HFFc6 (cell line): ENCODE results near the gene LMBR1L. TPM values are rescaled to one million over a fixed set of nuclear protein-coding genes. Genes with fewer than 3 reads are reported as not detected.

Experiments used
- DNase-seq: peaks from one replicate; pipeline ENCODE4 v3.0.0-alpha.2; 2018
- H3K27ac Mint-ChIP-seq: 2 replicates; pipeline ENCODE4 v1.8.0; 2020; ENCODE audit warnings: mild to moderate bottlenecking, mixed read lengths
- H3K27me3 Mint-ChIP-seq: 2 replicates; pipeline ENCODE4 v1.8.0; 2021; ENCODE audit warnings: mild to moderate bottlenecking, moderate library complexity, mixed read lengths; ENCODE audit not compliant: insufficient read depth
- H3K36me3 Mint-ChIP-seq: 2 replicates; pipeline ENCODE4 v1.8.0; 2021; ENCODE audit warnings: low read depth, mixed read lengths
- H3K4me1 Mint-ChIP-seq: 2 replicates; pipeline ENCODE4 v1.8.0; 2020; ENCODE audit warnings: low read depth, mixed read lengths
- H3K4me3 Mint-ChIP-seq: 2 replicates; pipeline ENCODE4 v1.8.0; 2020; ENCODE audit warnings: mild to moderate bottlenecking, moderate library complexity, mixed read lengths
- H3K9me3 Mint-ChIP-seq: 2 replicates; pipeline ENCODE4 v1.8.0; 2020; ENCODE audit warnings: mild to moderate bottlenecking, mixed read lengths
- total RNA-seq, 6 experiments: library from RNA; stranded (reverse); fragmentation: NEBNext Ultra II Directional; extraction: Animal tissue kit (Norgen Biotek cat#: 25700); gene quantifications; 2 replicates in 1 of 6; 3 replicates in 5 of 6; pipeline ENCODE4 v1.2.3, GENCODE V29; 2021
- TF ChIP-seq, protein P1 (sequence below): fragments of 200-600 bp; sonication (generic); IDR thresholded peaks from 2 replicates; pipeline ENCODE4 v1.5.0; 2021; ENCODE audit warnings: antibody characterized with exemption, mild to moderate bottlenecking

Gene LMBR1L
- total RNA-seq, 6 experiments from 2014 or later = 23.0 to 31.0 (median 26.2) TPM

GRCh38 chr12:49093792-49094159, 16.9 kb downstream of the LMBR1L start:
- no peaks in the 10 kb centered on the region for H3K9me3 Mint-ChIP-seq
- peaks cover 33% of the 10 kb centered on the region for H3K4me1 Mint-ChIP-seq
- TF ChIP-seq, protein P1, sequence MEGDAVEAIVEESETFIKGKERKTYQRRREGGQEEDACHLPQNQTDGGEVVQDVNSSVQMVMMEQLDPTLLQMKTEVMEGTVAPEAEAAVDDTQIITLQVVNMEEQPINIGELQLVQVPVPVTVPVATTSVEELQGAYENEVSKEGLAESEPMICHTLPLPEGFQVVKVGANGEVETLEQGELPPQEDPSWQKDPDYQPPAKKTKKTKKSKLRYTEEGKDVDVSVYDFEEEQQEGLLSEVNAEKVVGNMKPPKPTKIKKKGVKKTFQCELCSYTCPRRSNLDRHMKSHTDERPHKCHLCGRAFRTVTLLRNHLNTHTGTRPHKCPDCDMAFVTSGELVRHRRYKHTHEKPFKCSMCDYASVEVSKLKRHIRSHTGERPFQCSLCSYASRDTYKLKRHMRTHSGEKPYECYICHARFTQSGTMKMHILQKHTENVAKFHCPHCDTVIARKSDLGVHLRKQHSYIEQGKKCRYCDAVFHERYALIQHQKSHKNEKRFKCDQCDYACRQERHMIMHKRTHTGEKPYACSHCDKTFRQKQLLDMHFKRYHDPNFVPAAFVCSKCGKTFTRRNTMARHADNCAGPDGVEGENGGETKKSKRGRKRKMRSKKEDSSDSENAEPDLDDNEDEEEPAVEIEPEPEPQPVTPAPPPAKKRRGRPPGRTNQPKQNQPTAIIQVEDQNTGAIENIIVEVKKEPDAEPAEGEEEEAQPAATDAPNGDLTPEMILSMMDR = no peak
- 0 out of 2 replicates have a peak, but pooled peaks cover 5% of the 10 kb centered on the region for H3K36me3 Mint-ChIP-seq
- H3K27ac Mint-ChIP-seq = no peak overlapping the region
- H3K4me3 Mint-ChIP-seq = peak overlapping the region; percentile 9; the same call in 1 of the 2 replicates
- peaks cover 17% of the 10 kb centered on the region for H3K27me3 Mint-ChIP-seq
- no peak for DNase-seq

GRCh38 chr12:49092816-49093406, 17.7 kb downstream of the LMBR1L start:
- no peak overlapping the region for H3K27ac Mint-ChIP-seq
- H3K4me3 Mint-ChIP-seq = peak overlapping the region; percentile 83
- DNase-seq = no peak
- peaks cover 17% of the 10 kb centered on the region for H3K27me3 Mint-ChIP-seq
- no peaks in the 10 kb centered on the region for H3K9me3 Mint-ChIP-seq
- H3K4me1 Mint-ChIP-seq = peaks cover 42% of the 10 kb centered on the region
- H3K36me3 Mint-ChIP-seq = 0 out of 2 replicates have a peak, but pooled peaks cover 5% of the 10 kb centered on the region
- TF ChIP-seq, protein P1 = no peak

DNA sequence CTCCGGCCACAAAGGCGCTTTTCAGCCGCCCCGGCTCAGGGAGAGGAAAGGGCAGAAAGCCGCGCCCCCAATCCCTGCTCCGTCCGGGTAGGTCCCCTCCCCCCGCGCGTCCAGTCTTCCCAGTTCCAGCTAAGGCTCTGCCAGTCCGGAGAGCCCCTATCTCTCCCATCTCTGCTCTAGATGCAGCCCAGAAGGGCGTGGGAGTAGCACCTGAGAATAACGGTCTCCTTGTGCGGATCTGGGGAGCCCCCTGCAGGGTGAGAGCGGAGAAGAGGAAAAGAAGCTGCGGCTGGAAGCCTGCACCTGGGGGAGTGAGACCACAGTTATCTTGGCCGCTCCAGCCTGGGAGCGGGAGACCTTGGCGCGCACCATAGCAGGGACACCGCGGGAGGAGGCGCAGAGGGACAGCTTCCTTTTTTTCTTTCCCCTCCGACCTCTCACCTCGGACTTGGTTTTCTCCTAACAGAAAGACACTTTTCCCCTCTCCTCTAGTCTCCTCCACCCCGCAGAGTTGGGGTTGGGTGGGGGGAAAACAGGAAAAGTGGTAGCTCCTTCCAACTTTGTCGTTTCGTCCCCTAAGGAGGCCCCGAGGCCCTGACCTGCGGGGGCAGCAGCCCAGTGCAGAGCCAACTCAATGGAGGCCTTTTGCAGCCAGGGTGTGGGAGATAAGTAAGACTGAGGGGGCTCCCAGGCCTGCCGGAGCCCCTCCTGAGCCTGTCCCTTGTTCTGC, 18.4 kb downstream of the LMBR1L start:
- DNase-seq = no peak
- peak overlapping the region; percentile 83 for H3K4me3 Mint-ChIP-seq
- H3K27ac Mint-ChIP-seq = no peak overlapping the region; the same call in 1 of the 2 replicates
- no peaks in the 10 kb centered on the region for H3K9me3 Mint-ChIP-seq
- 0 out of 2 replicates have a peak, but pooled peaks cover 5% of the 10 kb centered on the region for H3K36me3 Mint-ChIP-seq
- TF ChIP-seq, protein P1 = peak; percentile 65; the same call in 1 of the 2 replicates
- H3K4me1 Mint-ChIP-seq = peaks cover 43% of the 10 kb centered on the region
- peaks cover 19% of the 10 kb centered on the region for H3K27me3 Mint-ChIP-seq

DNA sequence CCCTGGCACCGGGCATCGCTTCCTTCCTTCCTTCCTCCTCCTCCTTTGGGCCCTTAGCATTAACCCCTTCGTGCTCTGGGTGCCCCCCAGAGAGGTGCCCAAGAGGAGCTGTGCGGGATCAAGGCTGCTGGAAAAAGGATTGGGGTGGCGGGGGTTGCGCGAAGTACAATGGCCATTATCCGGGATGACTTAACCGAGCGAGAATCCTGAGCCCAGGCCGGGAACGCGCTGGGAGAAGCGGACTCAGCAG, 18.9 kb downstream of the LMBR1L start:
- DNase-seq = peak; percentile 25
- TF ChIP-seq, protein P1 = no peak
- Mint-ChIP-seq H3K4me3 (peak overlapping the region; percentile 83), H3K27me3 (peaks cover 21% of the 10 kb centered on the region), H3K36me3 (0 out of 2 replicates have a peak, but pooled peaks cover 5% of the 10 kb centered on the region), H3K9me3 (no peaks in the 10 kb centered on the region), H3K4me1 (peaks cover 43% of the 10 kb centered on the region), H3K27ac (no peak overlapping the region; the same call in 1 of the 2 replicates)

DNA sequence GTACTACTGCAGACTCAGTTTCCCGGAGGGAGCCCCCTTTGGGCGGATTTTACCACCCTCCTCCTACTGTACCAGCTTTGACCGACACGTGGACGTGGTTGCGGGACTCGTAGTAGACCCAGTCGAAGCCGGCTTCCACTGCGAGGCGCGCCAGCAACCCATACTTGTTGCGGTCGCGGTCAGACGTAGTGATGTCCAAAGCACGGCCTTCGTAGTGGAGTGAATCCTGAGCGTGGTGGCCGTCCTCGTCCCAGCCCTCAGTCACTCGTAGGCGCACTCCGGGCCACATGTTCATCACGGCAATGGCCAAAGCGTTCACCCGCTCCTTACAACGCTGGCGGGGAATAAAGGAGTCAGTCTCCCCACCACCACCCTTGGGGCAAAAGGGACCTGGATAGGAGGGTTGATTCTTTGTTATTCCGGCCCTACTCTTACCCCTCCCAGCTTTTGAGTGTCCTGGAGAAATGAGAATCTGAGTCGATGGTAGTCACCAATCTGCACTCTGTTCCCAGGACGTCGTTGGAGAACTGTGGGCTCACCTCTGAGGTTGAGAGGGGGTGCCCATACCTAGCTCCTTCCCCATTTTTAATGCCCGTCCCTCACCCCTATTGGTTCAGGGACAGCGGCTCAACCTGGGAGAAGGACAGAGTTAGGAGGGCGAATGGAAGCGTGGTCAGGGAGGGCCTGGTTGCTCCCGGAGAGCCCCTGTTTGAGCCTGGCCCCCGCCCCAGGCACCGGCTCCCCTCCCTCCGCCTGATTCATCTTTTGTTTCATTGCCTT, 19.4 kb downstream of the LMBR1L start:
- peaks cover 45% of the 10 kb centered on the region for H3K4me1 Mint-ChIP-seq
- H3K27ac Mint-ChIP-seq = no peak overlapping the region; the same call in 1 of the 2 replicates
- 0 out of 2 replicates have a peak, but pooled peaks cover 5% of the 10 kb centered on the region for H3K36me3 Mint-ChIP-seq
- no peaks in the 10 kb centered on the region for H3K9me3 Mint-ChIP-seq
- TF ChIP-seq, protein P1 = no peak
- H3K4me3 Mint-ChIP-seq = peak overlapping the region; percentile 83
- no peak for DNase-seq
- H3K27me3 Mint-ChIP-seq = peaks cover 21% of the 10 kb centered on the region
